Measurements from ENCODE around the gene SETD6. TPM values are rescaled to one million over a fixed set of nuclear protein-coding genes. Genes with fewer than 3 reads are reported as not detected.

Gene SETD6
- total RNA-seq, 4 donors from 2014 or later: 14.6 to 38.2 (median 19.5) TPM

DNA sequence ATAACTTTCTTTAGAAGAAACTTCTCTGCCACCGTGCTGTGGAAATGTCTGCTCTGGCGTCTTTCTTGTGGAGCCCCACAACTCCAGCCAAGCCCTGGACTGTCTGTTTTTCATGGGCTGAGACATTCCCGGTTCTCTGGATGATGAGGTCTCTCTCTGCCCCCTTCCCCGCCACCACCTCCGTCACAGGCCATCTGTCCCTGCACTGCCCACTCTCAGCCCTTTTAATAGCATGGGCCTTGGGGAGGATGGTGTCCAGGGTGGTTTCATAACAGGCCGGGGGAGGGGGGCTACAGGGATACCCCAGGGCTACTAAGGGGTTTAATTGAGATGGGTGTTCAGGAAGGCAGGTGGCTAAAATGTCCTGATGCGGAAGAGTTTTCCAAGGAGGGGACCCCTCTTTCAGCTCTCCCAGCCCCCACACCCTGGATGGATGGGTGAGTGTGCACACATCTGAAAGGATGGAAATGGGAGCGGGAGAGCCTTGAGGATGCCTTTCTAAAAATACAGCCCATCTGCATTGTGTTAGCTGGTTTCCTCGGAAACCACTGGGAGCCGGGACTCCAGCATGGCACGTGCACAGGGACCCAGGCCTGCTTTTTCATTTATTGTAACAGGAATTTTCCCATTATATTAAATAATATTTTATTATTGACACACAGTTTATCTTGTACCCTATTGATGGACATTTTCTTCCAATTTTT is 30.0 kb upstream of the SETD6 start:
- TF ChIP-seq, protein P1, sequence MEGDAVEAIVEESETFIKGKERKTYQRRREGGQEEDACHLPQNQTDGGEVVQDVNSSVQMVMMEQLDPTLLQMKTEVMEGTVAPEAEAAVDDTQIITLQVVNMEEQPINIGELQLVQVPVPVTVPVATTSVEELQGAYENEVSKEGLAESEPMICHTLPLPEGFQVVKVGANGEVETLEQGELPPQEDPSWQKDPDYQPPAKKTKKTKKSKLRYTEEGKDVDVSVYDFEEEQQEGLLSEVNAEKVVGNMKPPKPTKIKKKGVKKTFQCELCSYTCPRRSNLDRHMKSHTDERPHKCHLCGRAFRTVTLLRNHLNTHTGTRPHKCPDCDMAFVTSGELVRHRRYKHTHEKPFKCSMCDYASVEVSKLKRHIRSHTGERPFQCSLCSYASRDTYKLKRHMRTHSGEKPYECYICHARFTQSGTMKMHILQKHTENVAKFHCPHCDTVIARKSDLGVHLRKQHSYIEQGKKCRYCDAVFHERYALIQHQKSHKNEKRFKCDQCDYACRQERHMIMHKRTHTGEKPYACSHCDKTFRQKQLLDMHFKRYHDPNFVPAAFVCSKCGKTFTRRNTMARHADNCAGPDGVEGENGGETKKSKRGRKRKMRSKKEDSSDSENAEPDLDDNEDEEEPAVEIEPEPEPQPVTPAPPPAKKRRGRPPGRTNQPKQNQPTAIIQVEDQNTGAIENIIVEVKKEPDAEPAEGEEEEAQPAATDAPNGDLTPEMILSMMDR (IDR thresholded peaks at IDR 0.05; ENCODE audit: low read depth): no peak

DNA sequence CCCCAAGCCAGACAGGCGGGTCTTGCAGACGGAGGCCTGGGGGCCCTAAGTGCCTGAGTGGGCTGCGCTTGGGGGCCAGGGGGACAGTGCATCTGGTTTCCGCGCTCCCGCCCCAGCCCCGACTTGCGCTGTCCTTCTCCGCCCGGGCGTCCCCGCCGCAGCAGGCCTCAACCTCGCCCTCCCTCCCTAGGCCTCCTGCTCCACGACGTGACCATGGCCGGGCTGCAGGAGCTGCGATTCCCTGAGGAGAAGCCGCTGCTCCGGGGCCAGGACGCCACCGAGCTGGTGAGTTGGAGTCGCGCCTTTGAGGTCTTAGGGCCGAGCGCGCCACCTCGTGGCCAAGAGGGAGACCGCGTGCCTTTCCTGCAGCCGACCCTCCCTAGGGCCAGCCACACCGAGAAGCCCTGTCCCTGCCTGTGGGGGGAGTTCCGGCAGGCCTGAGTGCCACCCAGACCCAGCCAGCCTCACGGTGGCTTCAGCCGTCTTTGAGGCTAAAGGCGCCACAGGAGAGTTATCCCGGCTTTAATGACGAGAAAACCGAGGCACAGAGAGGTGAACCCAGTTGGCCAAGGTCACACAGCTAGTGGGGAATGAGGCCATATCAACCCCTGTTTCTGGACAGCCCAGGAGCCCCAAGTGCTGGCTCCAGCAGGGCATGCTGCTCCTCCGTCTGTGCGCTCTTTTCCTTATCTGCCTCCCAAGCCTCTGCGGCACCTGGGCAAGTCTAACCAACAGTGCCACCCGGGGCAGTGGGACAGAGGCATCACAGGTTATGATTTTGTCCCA is 27.6 kb upstream of the SETD6 start:
- TF ChIP-seq, protein P1 (IDR thresholded peaks at IDR 0.05; ENCODE audit: low read depth): no peak

DNA sequence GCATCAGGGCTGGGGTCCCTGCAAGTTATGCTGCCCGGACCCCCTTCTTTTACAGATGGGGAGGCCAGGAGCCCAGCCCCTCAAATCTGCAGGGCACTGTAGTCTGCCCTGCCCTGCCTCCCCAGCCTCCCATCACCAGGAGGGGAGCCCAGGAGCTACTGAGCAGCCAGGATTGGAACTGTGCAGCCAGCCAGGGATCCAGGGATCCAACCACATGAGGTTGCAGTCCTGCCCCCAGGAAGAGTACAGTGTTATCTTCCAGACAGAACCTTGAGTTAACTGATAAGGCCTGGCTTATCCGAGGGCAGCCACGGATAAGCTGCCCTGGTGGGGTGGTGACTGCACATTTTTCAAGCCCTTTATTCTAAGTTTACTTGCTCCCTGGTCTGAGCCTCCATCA is 26.8 kb upstream of the SETD6 start:
- TF ChIP-seq, protein P1 (IDR thresholded peaks at IDR 0.05; ENCODE audit: low read depth): no peak

DNA sequence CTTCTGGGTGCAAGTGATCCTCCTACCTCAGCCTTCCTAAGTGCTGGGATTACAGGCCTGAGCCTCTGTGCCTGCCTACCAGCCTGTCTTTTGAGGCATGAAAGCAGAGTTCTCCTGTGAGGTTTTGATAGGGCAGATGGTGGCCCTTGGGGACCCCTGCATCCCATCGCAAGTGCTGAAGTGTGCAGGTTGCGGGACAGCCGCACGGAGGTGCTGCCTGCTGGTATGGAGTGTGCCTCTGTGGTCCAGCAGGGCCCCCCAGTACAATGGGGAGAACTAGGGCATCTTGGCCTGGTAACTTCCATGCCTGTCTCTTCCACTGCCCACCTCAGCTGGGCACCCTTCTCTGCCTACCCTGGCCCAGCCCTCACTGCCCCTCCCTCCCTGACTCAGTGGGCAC is 25.3 kb upstream of the SETD6 start:
- TF ChIP-seq, protein P1 (IDR thresholded peaks at IDR 0.05; ENCODE audit: low read depth): no peak

- TF ChIP-seq, protein P1 (IDR thresholded peaks at IDR 0.05; ENCODE audit: low read depth): no peak
Observed at GRCh38 chr16:58492066-58492465, 23.3 kb upstream of the SETD6 start.

DNA sequence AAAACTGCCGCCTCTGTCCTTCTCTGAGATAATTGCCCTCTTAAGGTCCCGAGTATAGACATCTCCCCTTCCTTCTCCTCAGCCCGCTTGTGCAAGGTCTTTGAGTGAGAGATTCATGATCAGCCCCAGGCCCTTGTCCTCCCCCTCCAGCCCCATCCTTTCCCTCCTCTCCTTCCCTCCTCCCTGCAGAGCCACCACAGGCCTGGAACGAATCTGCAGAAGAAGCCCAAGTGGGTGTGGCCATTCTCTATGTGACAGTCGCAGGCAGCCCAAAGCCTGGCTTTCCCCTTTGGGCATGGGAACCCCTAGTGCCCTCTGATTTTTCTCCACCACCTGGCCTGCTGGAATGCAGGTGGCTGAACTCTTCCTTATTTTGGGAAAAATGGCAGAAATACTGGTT is 22.6 kb upstream of the SETD6 start:
- TF ChIP-seq, protein P1 (IDR thresholded peaks at IDR 0.05; ENCODE audit: low read depth): no peak

DNA sequence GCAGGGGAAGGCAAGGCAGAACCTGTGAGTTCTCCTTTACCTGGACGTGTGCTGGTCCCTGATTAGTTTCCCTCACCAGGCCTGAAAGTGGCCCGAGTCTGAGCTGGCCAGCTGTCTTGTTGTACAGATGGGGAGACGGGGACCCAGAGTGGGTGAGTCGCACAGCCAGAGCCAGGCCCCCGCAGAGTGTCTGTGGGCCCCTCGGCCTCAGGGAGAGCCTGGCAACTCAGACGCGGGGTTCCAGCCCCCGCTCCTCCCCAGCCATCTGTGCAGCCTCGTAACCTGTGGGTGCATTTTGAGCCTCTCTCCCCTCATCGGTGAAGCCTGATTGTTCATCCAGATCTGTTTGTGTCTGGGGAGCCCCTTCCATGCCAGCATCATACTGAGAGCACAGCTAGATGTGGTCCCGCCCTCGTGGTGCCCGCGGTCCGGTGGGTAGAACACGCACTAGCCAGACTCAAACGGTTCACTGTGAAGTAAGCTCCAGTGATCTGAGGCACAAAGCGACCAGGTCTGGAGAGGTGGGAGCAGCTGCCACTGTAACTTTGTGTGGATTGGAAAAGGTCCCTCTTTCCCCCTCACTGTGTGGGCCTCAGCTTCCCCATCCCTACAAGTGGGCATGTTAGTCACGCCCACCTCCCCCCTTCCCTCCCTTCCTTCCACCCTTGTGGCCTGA is 21.4 kb upstream of the SETD6 start:
- TF ChIP-seq, protein P1 (IDR thresholded peaks at IDR 0.05; ENCODE audit: low read depth): no peak

All from subcutaneous adipose tissue (tissue), 4 donors.